Superior temporal gyrus (tissue), 1 donor: Measurements from ENCODE around the gene MRPL54.

Experiments
- DNase-seq: peaks from one replicate; pipeline ENCODE4 v3.0.0-alpha.2; 2016; ENCODE audit errors: extremely low spot score

Gene MRPL54

DNA sequence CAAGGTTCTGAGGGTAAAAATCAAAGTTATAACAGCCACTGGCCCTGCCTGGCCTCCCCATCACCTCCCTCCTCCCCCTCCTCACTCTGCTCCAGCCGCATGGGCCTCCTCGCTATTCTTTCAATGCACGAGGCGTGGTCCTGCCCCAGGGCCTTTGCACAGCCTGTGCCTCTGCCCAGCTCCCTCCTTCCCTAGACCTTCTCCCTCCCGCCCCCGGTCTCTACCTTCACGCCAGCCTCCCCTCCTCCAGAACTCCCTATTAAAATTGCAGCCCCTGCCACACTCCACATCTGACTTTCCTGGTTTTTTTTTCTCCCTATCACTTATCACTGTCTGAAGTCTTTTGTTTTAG lies 6.2 kb downstream of the MRPL54 start:
- DNase-seq = no peak

DNA sequence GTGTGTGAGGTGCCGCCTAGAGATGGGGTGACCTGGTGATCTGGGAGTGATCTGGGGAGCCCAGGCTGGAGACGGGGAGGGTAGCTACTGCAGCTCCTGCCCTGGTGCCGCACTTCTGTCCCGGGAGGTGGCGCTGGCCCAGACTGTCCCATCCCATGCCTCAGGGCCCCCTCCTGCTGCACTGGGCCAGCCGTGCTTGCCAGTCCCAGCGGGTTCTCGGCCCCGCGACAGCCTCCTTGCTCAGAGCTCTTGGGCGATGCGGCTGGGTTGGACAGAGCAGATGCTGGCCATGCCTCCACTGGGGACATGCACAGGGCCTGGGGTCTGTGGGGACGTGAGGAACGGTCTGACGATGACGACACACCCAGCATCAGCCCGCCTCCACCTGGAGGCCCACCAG lies 7.0 kb downstream of the MRPL54 start:
- no peak for DNase-seq

DNA sequence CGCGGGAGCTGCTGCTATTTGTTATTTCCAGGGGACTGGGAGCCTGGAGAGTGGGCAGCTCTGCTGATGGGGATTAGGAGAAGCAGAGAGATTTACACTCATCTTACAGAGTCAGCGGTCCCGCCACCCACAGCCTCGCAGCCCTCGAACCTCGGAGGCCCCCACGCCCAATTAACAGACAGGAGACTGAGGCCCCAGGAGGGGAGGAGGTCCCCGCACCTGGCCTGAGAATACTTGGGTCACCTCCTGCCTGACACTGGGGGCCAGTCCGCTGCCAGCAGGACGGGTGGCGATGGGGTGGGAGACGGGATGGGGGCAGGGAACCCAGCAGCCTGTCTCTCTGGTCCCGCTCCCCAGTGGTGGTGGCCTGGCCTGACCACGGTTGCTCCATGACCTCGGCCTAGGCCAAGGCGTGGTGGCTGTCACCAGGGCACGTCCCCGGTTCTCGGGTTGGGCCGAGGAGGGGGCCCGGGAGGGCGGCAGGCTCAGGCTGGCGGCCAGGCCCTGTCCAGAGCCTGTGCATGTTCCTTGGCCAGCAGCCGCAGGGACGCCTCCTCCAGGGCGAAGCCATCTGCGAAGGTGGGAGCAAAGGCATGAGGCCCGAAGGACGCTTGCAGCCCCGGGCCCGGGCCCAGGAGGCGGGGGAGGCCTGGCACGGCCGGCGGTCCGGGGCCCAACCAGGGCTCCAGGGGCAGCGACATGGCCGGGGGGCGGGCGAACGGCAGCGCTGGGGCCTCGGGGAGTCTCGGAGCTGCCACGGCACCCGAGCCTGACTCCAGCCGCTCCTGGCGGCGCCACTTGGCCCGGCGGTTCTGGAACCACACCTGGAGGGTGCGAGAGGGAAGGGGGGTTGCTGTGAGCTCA lies 7.9 kb downstream of the MRPL54 start:
- no peak for DNase-seq

DNA sequence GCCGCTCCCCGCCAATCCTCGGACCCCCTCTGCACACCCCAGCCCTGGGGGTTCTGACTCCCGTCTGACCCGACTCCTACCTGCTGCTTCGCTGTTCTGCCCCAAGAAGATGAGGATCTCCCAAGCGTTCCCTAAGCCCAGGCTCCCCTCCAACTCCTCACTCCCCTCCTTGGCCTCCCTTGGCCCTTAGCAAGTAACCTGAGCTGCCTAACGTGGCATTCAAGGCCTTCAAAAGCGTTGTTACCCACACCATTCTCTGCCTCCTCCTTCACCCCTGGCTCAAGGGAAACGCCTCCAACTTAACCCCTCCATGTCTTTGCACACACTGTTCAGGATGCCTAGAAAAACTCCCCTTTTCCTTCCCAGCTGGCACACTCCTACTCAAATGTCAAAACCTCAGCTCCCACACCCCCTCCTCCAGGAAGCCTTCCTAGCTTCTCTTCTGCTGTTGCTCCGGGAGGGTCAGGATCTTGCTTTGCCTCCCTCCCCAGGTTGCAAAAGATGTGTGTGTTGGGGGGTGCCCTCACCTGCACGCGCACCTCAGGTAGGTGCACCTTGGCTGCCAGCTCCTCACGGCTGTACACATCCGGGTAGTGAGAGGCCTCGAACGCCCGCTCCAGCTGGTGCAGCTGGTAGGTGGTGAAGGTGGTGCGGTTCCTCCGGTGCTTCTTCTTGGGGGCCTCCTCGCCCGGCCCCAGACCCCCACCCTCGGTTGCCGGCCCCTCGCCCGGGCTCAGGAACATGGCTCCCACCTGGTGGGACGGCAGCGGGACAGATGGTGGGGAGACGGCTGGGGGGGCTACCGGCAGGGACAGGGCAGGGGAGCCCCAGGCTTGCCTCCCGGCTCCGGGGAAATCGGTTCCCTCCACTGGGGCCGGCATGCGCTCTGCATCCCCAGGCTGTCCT lies 8.8 kb downstream of the MRPL54 start:
- DNase-seq = no peak

DNA sequence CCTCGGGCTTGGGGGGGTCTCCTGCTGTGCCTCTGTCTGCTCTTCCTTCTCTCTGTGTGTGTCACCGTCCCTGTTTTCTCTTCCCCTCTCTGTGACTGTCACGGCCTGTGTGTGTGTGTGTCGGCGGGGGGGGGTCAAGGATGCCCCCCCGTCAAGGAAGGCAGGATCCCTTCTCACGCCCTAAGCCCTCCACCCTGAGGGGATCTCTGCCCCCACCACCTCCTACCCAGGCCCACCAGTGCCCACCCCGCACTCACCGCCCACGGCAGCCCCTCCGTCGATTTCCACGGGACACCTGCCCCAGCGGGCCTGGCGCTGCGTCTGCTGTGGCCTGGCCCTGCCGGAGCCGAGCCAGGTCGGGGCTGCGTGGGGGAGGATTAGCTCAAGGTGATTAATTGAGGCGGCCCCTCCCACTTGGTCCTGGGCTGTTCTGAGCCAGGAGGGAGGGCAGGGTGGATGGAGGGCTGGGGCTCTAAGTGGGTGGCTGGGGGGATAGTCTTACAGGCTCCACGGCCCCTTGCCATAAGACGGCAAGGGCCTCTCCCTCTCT lies 9.5 kb downstream of the MRPL54 start, which contains the start of gene RAX2:
TSS of gene RAX2 (minus strand) at position 323 of the 550 bp plus-strand sequence. CDS start 486 bp downstream, outside the sequence.
- DNase-seq = no peak

DNA sequence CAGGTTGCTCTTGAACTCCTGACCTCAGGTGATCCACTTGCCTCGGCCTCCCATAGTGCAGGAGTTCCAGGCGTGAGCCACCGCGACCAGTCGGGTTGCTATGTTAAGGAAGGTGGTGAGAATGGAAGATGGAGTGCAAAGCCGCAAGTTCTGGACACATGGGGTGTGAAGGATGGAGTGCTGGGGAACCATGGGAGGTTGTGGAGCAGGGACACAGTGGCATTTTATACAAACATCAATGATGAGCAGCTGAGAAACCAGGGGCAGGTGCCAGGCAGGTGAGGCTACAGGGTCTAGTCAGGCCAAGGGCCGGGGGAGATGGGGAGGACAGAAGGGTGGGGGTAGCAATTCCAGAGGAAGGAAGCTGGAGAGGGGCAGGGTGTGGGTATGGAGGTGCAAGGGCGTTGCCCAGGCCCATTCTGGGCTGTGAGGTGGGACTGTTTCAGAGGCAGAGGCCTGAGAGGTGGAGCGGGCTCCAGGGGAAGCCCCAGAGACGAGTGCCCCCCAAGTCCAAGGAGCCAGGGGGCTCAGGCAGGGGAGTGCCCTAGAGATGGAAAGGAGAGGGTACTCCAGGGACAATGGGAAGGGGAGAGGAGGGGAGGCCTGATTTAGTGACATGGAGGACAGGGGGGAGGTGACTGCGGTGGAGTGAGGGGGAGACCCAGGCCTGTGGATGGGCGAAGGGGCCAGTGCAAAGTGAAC lies 11.5 kb downstream of the MRPL54 start:
- no peak for DNase-seq

DNA sequence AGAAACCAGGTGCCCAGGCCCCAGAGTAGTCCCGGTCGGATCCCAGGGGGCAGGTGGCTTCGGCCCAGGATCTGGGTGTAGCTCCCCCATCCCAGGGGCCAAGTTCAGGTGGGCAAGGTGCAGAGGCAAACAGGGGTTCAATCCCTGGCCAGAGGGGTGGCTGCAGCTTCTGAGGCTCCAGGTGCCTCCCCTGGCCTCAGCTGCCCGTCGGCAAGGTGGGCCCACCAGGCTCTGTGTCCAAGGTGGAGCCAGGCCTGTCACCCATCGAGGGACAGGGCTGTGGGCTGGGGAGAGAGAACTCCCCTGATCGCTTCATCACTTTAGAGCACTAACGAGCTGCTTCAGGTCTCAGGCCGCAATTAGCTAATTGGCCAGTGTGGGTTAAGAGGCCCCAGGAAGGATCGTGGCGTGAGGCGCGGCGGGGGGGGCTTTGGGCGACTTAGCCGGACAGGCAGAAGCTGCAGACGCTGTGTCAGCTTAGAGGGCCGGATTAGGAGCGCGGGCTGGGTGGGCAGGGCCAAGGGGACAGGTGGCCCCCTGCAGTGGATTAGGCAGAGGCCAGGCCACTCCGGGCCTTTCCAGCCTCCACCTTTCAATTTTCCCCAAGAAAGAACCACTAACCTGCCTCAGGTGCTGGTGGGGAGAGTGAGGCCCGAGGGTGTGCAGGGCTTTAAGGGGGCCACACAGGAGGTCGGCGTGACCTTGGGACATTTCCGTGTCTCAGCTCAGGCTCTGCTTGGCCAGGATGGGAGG lies 12.3 kb downstream of the MRPL54 start:
- DNase-seq = no peak

DNA sequence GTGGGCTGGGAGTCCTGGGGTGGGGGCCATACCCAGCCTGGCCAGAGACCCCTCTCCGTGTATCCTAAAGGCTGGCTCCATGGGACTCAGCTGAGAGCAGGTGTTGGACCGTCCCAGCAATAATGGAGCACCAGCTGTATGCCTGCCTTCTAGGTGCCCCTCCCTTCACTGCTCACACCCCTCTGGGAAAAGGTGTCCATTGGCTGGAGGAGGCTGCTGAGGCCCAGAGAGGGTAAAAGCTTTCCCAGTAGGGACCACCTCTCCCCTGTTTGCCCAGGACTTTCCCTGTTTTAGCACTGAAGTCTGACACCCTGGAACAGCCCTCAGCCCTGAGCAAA lies 12.9 kb downstream of the MRPL54 start:
- DNase-seq = no peak

DNA sequence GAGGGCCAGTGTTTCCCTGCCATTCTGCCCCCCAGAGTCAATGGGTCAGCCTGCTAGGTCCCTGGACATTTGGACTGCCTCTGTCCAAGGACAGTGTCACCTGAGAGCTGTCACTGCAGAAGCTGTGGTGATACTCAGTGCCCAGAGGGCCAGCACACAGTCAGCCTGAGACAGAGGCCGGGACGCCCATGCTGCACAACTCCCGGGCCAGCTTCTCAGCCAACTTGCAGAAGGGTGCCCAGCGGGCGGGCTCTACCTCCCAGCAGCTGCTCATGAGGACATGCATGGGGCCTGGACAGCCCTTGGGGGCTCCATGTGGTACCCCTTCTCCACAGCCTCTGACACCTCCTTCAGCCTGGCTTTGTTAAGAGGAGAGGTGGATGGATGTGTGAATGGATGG lies 13.3 kb downstream of the MRPL54 start:
- DNase-seq = no peak

DNA sequence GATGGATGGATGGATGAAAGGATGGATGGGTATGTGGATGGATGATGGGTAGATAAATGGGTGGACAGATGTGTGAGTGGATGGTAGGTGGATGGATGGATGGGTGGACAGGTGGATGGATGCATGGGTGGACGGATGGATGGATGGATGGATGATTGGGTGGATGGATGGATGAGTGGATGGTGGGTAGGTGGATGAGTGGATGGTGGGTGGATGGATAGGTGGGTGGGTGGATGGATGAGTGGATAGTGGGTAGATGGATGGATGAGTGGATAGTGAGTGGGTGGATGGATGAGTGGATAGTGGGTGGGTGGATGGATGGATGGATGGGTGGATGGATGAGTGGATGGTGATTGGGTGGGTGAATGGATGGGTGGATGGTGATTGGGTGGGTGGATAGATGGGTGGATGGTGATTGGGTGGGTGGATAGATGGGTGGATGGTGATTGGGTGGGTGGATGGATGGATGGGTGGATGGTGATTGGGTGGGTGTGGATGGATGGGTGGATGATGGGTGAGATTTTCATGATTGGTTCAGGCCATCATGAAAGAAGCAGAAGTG lies 14.1 kb downstream of the MRPL54 start:
- DNase-seq = no peak

DNA sequence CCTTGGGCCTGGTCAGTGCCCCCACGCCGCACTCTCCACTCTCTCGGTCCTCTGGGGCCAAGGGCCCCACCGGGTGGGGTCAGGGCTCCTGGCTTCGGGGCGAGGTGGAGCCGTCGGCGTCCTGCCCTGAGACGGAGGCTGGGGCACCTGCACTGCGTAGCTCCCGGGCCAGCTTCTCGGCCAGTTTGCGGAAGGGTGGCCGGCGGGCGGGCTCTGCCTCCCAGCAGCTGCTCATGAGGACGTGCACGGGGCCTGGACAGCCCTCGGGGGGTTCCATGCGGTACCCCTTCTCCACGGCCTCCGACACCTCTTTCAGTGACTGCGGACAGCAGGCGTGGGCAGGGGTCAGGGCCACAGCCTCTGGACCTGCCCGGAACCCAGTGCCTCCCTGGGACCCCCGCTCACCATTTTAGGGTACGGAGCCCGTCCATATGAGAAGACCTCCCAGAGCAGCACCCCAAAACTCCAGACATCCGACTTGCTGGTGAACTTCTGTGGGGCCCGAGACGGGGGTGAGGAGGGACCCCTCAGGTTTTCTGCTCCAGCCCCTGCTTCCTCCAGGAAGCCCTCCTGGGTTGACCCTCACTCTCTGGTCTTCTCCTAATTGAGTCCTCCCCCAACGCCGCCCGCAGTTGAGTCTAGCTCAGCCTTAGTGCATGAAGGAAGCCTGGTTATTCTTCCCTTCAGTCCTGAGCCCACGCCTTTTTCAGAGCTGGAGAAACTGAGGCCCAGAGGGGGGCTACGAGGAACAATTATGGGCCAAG lies 15.8 kb downstream of the MRPL54 start:
- no peak for DNase-seq

DNA sequence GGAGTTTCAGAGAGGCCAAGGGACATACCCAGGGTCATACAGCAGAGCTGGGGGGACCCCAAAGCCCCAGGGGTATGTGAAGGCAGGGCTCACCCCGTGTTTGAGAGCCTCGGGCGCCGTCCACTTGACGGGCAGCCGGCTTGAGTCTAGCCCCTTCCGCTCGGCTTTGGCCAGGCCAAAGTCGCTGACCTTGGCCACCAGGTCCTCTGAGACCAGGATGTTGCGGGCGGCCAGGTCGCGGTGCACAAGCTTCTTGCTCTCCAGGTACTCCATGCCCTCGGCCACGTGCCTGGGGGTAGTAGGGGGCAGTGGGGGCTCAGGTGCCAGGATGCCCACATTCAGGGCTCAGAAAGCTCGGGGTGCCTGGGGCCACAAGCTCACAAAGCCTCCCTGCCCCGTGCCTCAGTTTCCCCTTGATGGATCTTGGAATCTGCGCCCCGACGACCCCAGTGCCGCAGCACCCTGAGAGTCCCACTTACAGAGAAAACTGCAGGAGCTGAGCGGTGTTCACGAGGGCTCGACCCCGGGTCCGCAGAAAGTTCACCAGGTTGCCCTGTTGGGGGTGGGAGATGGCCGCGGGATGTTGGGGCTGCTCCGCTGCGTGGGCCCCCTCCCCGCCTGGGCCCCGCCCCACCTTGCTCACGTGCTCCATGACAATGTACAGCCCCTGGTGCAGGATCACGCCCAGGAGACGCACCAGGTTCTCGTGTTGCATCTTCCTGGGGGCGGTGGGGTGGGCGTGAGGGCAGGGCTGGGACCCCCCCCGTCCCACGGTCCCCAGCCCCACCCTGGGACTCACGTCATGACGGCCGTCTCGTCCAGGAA lies 16.6 kb downstream of the MRPL54 start:
- no peak for DNase-seq

DNA sequence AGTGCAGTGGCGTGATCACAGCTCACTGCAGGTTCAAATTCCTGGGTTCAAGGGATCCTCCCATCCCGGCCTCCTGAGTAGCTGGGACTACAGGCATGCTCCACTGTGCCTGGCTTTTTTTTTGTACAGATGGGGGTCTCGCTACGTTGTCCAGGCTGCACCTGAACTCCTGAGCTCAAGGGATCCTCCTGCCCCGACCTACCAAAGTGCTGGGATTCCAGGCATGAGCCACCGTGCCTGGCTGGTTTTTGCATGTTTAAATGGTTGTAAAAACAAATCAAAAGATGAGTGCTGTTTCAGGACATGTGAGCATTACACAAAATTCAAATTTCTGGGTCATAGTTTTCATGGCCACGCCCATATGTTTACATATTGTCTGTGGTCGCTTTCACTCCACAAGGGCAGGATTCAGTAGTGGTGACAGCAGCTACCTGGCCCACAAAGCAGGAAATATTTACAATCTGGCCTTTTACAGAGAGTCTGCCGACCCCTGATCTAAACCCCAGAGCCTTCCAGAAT lies 18.4 kb downstream of the MRPL54 start:
- no peak for DNase-seq

DNA sequence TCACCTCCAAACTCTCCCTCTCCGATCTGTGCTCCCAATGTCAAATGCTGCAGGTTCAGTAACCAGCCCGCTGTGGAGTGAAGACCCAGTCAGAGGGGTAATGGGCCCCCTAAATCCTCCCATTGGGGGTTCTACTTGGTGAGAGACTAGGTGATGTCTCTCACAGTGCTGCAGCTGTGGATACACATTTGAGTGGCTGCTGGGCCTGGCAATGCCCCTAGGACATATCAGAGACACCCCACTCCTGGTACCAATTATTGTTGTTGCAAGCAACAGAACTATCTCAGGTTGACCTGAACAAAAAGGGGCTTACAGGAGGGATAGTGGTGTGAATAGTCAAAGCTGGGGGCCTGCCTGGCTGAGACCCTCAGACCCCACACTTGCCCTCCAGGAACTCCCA lies 19.1 kb downstream of the MRPL54 start:
- DNase-seq = no peak

DNA sequence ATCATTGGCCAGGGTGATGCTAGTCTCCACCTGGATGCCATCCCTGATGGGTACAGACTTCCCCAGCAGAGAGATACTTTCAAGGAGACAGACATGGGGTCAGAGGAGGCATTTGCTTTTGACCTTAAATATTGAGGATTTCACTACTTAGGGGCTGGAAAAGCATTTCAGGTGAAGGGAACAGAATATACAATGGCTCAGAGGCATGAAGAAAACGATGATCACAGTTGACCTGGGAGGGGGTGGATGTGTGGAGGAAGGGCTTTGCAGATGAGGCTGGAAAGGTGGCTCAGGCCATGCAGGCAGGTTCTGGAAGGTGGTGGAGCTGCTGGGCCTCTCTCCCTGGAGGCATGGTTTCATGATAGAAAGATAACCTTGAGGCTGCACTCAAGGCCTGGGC lies 19.8 kb downstream of the MRPL54 start:
- no peak for DNase-seq

DNA sequence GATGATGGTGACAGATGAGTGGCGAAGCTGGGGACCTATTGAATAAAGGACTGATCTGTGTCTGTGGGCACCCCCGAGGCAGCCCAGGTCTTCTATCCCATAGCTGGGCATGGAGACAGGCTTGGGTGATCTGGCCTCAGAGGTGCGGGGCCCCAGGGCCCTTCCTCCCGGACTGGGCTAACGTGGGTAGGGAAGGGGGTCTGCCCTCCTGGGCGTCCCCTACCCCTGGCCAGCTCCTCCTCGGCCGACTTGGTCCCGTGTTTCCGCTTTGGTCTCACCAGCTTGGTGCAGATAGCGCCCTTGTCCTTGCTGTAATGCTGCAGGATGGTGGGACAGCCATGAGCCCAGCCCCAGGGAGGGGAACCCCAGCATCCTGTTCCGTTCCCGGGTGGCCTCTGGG lies 20.4 kb downstream of the MRPL54 start:
- no peak for DNase-seq

DNA sequence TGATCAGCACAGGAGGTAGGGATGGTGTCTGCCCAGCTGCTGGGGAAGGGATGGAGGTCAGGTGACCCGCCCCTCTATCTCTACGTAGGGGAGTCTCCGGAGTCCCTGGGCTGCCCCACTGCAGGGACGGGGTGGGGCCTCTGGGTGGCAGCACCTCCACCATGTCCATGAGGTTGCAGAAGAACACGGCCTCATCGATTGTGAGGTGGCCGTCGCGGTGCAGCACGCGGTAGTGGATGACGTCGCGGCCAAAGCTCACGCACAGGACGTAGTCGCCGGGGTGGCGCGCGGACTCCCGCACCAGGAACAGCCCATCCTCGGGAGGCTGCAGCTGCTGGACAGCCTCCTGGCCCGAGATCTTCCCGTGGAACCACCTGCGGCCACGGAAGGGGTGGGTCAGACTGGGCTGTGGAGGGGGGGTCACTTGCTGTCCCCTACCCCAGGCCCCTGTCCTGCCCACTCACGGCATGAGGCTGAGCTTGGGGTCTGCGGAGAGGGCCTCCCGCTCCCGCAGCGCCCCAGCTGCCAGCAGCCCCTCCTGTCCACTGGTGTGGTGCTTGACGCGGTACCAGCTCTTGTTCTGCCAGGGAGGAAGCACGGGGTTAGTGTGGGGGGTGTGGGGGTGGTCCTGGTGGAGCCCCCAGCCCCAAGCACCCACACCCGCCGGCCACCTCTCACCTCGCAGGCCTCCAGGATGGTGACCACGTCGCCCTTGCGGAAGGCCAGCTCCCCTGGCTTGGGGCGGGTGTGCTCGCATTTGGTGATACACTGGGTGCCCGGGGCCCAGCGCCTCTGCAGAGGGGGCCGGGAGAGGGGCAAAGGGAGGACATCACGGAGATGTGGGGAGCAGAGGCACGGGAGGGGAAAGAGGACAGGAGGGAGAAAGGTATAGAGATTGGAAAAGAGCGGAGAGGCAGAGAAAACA lies 21.4 kb downstream of the MRPL54 start:
- no peak for DNase-seq
